B cell (primary cell): ENCODE data around the gene CCM2. TPM values are rescaled to one million over a fixed set of nuclear protein-coding genes. Genes with fewer than 3 reads are reported as not detected.

Experiments
- ATAC-seq: fragments of 200-7000 bp; cut with Tn5 transposase; one replicate; pipeline ENCODE4 v1.10.0; 2021; ENCODE audit warnings: low read depth, mild to moderate bottlenecking, moderate number of reproducible peaks, moderate library complexity
- CTCF ChIA-PET: fragments of 350-600 bp; sonication (Branson Sonifier 250); formaldehyde crosslinking; loops from one replicate; lab custom pipeline; 2021; ENCODE audit warnings: antibody characterized with exemption, inconsistent platforms; lab: Charles Lee
- POLR2A ChIA-PET: fragments of 350-600 bp; sonication (Branson Sonifier 250); formaldehyde crosslinking; loops from one replicate; lab custom pipeline; 2021; ENCODE audit warnings: antibody characterized with exemption; lab: Charles Lee
- DNase-seq: peaks from one replicate; pipeline ENCODE4 v3.0.0; 2013
- H2AFZ ChIP-seq: 2 replicates; pipeline ENCODE4 v1.6.1; 2012; ENCODE audit warnings: mild to moderate bottlenecking, low read depth, low read length; ENCODE audit not compliant: insufficient read depth, poor library complexity, severe bottlenecking
- H3K27ac ChIP-seq, 2 donors: 1 replicate in 1 of 2; 2 replicates in 1 of 2; pipeline ENCODE4 v1.5.1; 2012 to 2013; ENCODE audit warnings: low read length in 2 of 2, mild to moderate bottlenecking in 2 of 2, moderate library complexity in 1 of 2
- H3K27me3 ChIP-seq, 4 experiments: fragments of 200-600 bp in 1 of 4; sonication (generic) in 1 of 4; replicated peaks in 1 of 4; 1 replicate in 2 of 4; 2 replicates in 2 of 4; pipeline versions ENCODE4 v1.6.1 to v1.7.0; 2013 to 2016; ENCODE audit warnings: low read length in 3 of 4, mild to moderate bottlenecking in 2 of 4, mixed read lengths in 1 of 4, moderate library complexity in 1 of 4; ENCODE audit not compliant: insufficient read depth in 4 of 4, control insufficient read depth in 3 of 4; ENCODE audit errors: control extremely low read depth in 1 of 4
- H3K36me3 ChIP-seq, 2 experiments: replicated peaks in 1 of 2; 1 replicate in 1 of 2; 2 replicates in 1 of 2; pipeline versions ENCODE4 v1.6.1 to v1.7.1; 2013; ENCODE audit warnings: low read length in 1 of 2; ENCODE audit not compliant: insufficient read depth in 2 of 2, control insufficient read depth in 1 of 2; ENCODE audit errors: control extremely low read depth in 1 of 2, extremely low read depth in 1 of 2
- H3K4me1 ChIP-seq, 2 donors: fragments of 200-600 bp in 1 of 2; sonication (generic) in 1 of 2; 1 replicate in 1 of 2; 2 replicates in 1 of 2; pipeline versions ENCODE4 v1.5.1 to v1.6.1; 2013 to 2017; ENCODE audit warnings: low read length in 2 of 2; ENCODE audit not compliant: control insufficient read depth in 2 of 2, insufficient read depth in 2 of 2
- H3K4me2 ChIP-seq: replicated peaks from 2 replicates; pipeline ENCODE3; 2012; ENCODE audit warnings: mild to moderate bottlenecking, low read depth, low read length; ENCODE audit not compliant: poor library complexity, severe bottlenecking
- H3K4me3 ChIP-seq, 5 experiments: fragments of 200-600 bp in 1 of 5; sonication (generic) in 1 of 5; 1 replicate in 3 of 5; 2 replicates in 2 of 5; pipeline versions ENCODE4 v1.5.1 to v1.7.0; 2011 to 2016; ENCODE audit warnings: low read length in 4 of 5, mild to moderate bottlenecking in 4 of 5, low read depth in 2 of 5, control low read depth in 1 of 5, moderate library complexity in 1 of 5; ENCODE audit not compliant: insufficient read depth in 1 of 5; ENCODE audit errors: control extremely low read depth in 1 of 5, extremely low read depth in 1 of 5
- H3K79me2 ChIP-seq: fragments of 200-600 bp; sonication (generic); one replicate; pipeline ENCODE4 v1.6.0; 2016; ENCODE audit warnings: low read length; ENCODE audit not compliant: control insufficient read depth, insufficient read depth
- H3K9ac ChIP-seq: fragments of 200-600 bp; sonication (generic); 2 replicates; pipeline ENCODE4 v1.6.1; 2017; ENCODE audit warnings: mild to moderate bottlenecking, low read length, moderate library complexity
- H3K9me3 ChIP-seq, 3 donors: one replicate each; pipeline versions ENCODE4 v1.6.1 to v1.7.1; 2013; ENCODE audit warnings: low read length in 2 of 3; ENCODE audit not compliant: control insufficient read depth in 2 of 3, insufficient read depth in 1 of 3; ENCODE audit errors: control extremely low read depth in 1 of 3
- H4K20me1 ChIP-seq: 2 replicates; pipeline ENCODE4 v1.6.0; 2012; ENCODE audit warnings: mild to moderate bottlenecking, low read length; ENCODE audit not compliant: insufficient read depth, control insufficient read depth, poor library complexity, severe bottlenecking
- H3K27ac Mint-ChIP-seq: one replicate; pipeline ENCODE4 v1.8.0; 2021; ENCODE audit warnings: mixed read lengths
- H3K27me3 Mint-ChIP-seq: one replicate; pipeline ENCODE4 v1.8.0; 2021; ENCODE audit warnings: mixed read lengths
- H3K4me1 Mint-ChIP-seq: one replicate; pipeline ENCODE4 v1.8.0; 2021; ENCODE audit warnings: mixed read lengths
- H3K4me3 Mint-ChIP-seq: one replicate; pipeline ENCODE4 v1.8.0; 2021; ENCODE audit warnings: mixed read lengths
- H3K9me3 Mint-ChIP-seq: one replicate; pipeline ENCODE4 v1.8.0; 2022; ENCODE audit warnings: mixed read lengths; ENCODE audit not compliant: insufficient read depth
- CTCF ChIP-seq: fragments of 200-600 bp; IDR thresholded peaks from one replicate; pipeline ENCODE4 v1.8.0; 2022; ENCODE audit warnings: antibody characterized with exemption, mild to moderate bottlenecking
- EZH2 ChIP-seq: IDR thresholded peaks from 2 replicates; pipeline ENCODE4 v1.6.1; 2012; ENCODE audit warnings: borderline replicate concordance, low read depth, mild to moderate bottlenecking, moderate library complexity, low read length; ENCODE audit not compliant: insufficient read depth, poor library complexity, severe bottlenecking
- WGBS: methylation state at CpG from one replicate; pipeline ENCODE4 v1.1.5; 2013; ENCODE audit warnings: missing lambda C conversion rate; ENCODE audit not compliant: insufficient coverage; 5-methylcytosine and 5-hydroxymethylcytosine counted together
- intact Hi-C: fragments of 100-400 bp; cut with micrococcal nuclease; formaldehyde crosslinking; loops from one replicate; pipeline ENCODE4 v1.10.0; 2022
- polyA plus RNA-seq: library from polyadenylated mRNA; depleted of rRNA; stranded (reverse); fragments of >200 nt; gene quantifications from 2 replicates; pipeline ENCODE4 v1.2.3, GENCODE V29; 2012
- total RNA-seq, 2 donors: library from RNA; stranded (reverse); fragments of 120-200 nt in 1 of 2; gene quantifications; 1 replicate in 1 of 2; 2 replicates in 1 of 2; pipeline versions ENCODE4 v1.2.3 to v1.2.4, GENCODE V29; 2013 to 2022

The CCM2 gene
- total and polyA plus RNA-seq, 2 donors (not counting 1 experiment from before 2014, with no cell fraction given) = 150 to 201 TPM

- peak overlapping the region in 1 of 2 donors; percentile 63 for H3K27ac ChIP-seq
Observed at GRCh38 chr7:44967571-44968446, 32.2 kb upstream of the CCM2 start.

More at GRCh38 chr7:44967571-44968446, 32.2 kb upstream of the CCM2 start:
- Mint-ChIP-seq H3K27me3 (no peaks in the 10 kb centered on the region), H3K27ac (peak overlapping the region; percentile 27), H3K4me1 (peaks cover 11% of the 10 kb centered on the region), H3K4me3 (no peak overlapping the region), H3K9me3 (no peaks in the 10 kb centered on the region)
- Histone ChIP-seq H3K4me1 (peaks cover 5 to 8% of the 10 kb centered on the region in 2 donors), H3K27me3 (no peaks in the 10 kb centered on the region), H4K20me1 (peaks cover 67% of the 10 kb centered on the region), H3K79me2 (peaks cover 6% of the 10 kb centered on the region), H3K4me2 (no peak overlapping the region), H3K9me3 (no peaks in the 10 kb centered on the region), H2AFZ (no peak overlapping the region), H3K9ac (no peak overlapping the region), H3K4me3 (no peak overlapping the region), H3K36me3 (peaks cover 0 to 77% of the 10 kb centered on the region in 2 experiments)
- TF ChIP-seq EZH2 (no peak), CTCF (no peak)
- intact Hi-C loops = no loop called here
- CTCF ChIA-PET = no interaction called here
- WGBS = 97% methylated on average over 18 of the region's 18 CpGs
- POLR2A ChIA-PET = no interaction called here
- no peak for DNase-seq
- no peak for ATAC-seq
